ENCODE results near the gene PNKD.

Gene PNKD

GRCh38 chr2:218261423-218262236 is 8.7 kb upstream of the PNKD start:
- no peak overlapping the region for H3K4me3 ChIP-seq (ENCODE audit: low read length)
- no peak for TF ChIP-seq CTCF (conservative IDR thresholded peaks at IDR 0.05; ENCODE audit: low read length)
- no peak for DNase-seq (ENCODE audit: low read depth)

GRCh38 chr2:218262237-218262600 is 8.1 kb upstream of the PNKD start:
- DNase-seq (ENCODE audit: low read depth): no peak
- no peak overlapping the region for H3K4me3 ChIP-seq (ENCODE audit: low read length)
- TF ChIP-seq CTCF (conservative IDR thresholded peaks at IDR 0.05; ENCODE audit: low read length): no peak

- no peak for DNase-seq (ENCODE audit: low read depth)
- no peak overlapping the region for H3K4me3 ChIP-seq (ENCODE audit: low read length)
- TF ChIP-seq CTCF (conservative IDR thresholded peaks at IDR 0.05; ENCODE audit: low read length): no peak
These were observed 7.4 kb upstream of the PNKD start for GRCh38 chr2:218262631-218263586.

- TF ChIP-seq CTCF (conservative IDR thresholded peaks at IDR 0.05; ENCODE audit: low read length): no peak
- no peak overlapping the region for H3K4me3 ChIP-seq (ENCODE audit: low read length)
- no peak for DNase-seq (ENCODE audit: low read depth)
These were observed 6.3 kb upstream of the PNKD start for GRCh38 chr2:218263817-218264641.

GRCh38 chr2:218264773-218265561 is 5.4 kb upstream of the PNKD start:
- TF ChIP-seq CTCF (conservative IDR thresholded peaks at IDR 0.05; ENCODE audit: low read length): no peak
- DNase-seq (ENCODE audit: low read depth): no peak
- H3K4me3 ChIP-seq (ENCODE audit: low read length): no peak overlapping the region

GRCh38 chr2:218265626-218266025 is 4.7 kb upstream of the PNKD start:
- TF ChIP-seq CTCF (conservative IDR thresholded peaks at IDR 0.05; ENCODE audit: low read length): no peak
- no peak overlapping the region for H3K4me3 ChIP-seq (ENCODE audit: low read length)
- no peak for DNase-seq (ENCODE audit: low read depth)

Measured in AG10803 (cell line).